CD4-positive, alpha-beta memory T cell (primary cell): ENCODE results near the gene EIF4E. TPM values are rescaled to one million over a fixed set of nuclear protein-coding genes. Genes with fewer than 3 reads are reported as not detected.
"Not testable (repeated sequence)": the region's sequence is repeated elsewhere in the genome, so short reads cannot be mapped to it uniquely, and the experiment has no call there.

Experiments used
- CTCF ChIA-PET: fragments of 350-600 bp; sonication (Branson Sonifier 250); formaldehyde crosslinking; loops from one replicate; lab custom pipeline; 2021; ENCODE audit warnings: inconsistent platforms; ENCODE audit not compliant: partially characterized antibody; lab: Charles Lee
- POLR2A ChIA-PET: fragments of 350-600 bp; sonication (Branson Sonifier 250); formaldehyde crosslinking; loops from one replicate; lab custom pipeline; 2021; ENCODE audit not compliant: partially characterized antibody; lab: Charles Lee
- DNase-seq, 5 donors: peaks; one replicate each; pipeline versions ENCODE4 v3.0.0 to v3.0.0-alpha.2; 2020 to 2022; ENCODE audit warnings: mixed read lengths in 1 of 5
- H3K27ac ChIP-seq: one replicate; pipeline ENCODE4 v1.7.0; 2013; ENCODE audit warnings: low read depth, low read length
- H3K27me3 ChIP-seq: 2 replicates; pipeline ENCODE4 v1.7.0; 2013; ENCODE audit warnings: mild to moderate bottlenecking, low read length, moderate library complexity; ENCODE audit not compliant: insufficient read depth
- H3K36me3 ChIP-seq: 2 replicates; pipeline ENCODE4 v1.7.0; 2013; ENCODE audit warnings: mild to moderate bottlenecking, low read length, moderate library complexity; ENCODE audit not compliant: insufficient read depth
- H3K4me1 ChIP-seq: 2 replicates; pipeline ENCODE4 v1.7.0; 2013; ENCODE audit warnings: mild to moderate bottlenecking, low read length, moderate library complexity; ENCODE audit not compliant: insufficient read depth
- H3K4me3 ChIP-seq, 2 donors: one replicate each; pipeline ENCODE4 v1.7.0; 2013; ENCODE audit warnings: low read length in 2 of 2, mild to moderate bottlenecking in 1 of 2
- H3K9me3 ChIP-seq, 2 donors: one replicate each; pipeline ENCODE4 v1.7.0; 2013; ENCODE audit warnings: low read length in 2 of 2, control low read depth in 1 of 2; ENCODE audit not compliant: control insufficient read depth in 1 of 2
- H3K27ac Mint-ChIP-seq, 7 donors: one replicate each; pipeline ENCODE4 v1.8.0; 2020 to 2021; ENCODE audit warnings: mixed read lengths in 7 of 7, mild to moderate bottlenecking in 6 of 7, inconsistent platforms in 3 of 7, moderate library complexity in 3 of 7
- H3K27me3 Mint-ChIP-seq, 2 donors: one replicate each; pipeline ENCODE4 v1.8.0; 2020 to 2021; ENCODE audit warnings: mixed read lengths in 2 of 2
- H3K36me3 Mint-ChIP-seq, 2 donors: one replicate each; pipeline ENCODE4 v1.8.0; 2020 to 2021; ENCODE audit warnings: mixed read lengths in 2 of 2, inconsistent platforms in 1 of 2, mild to moderate bottlenecking in 1 of 2
- H3K4me1 Mint-ChIP-seq, 4 donors: one replicate each; pipeline ENCODE4 v1.8.0; 2020 to 2021; ENCODE audit warnings: mixed read lengths in 4 of 4, mild to moderate bottlenecking in 1 of 4
- H3K4me3 Mint-ChIP-seq, 8 donors: one replicate each; pipeline ENCODE4 v1.8.0; 2020 to 2021; ENCODE audit warnings: mixed read lengths in 8 of 8, mild to moderate bottlenecking in 7 of 8, moderate library complexity in 6 of 8, inconsistent platforms in 3 of 8
- H3K9me3 Mint-ChIP-seq, 8 donors: one replicate each; pipeline ENCODE4 v1.8.0; 2020 to 2021; ENCODE audit warnings: mixed read lengths in 8 of 8, mild to moderate bottlenecking in 5 of 8, inconsistent platforms in 3 of 8, moderate library complexity in 1 of 8
- intact Hi-C: fragments of 100-400 bp; cut with micrococcal nuclease; formaldehyde crosslinking; loops from one replicate; pipeline ENCODE4 v1.15.1; 2023
- polyA plus RNA-seq, 2 donors: library from polyadenylated mRNA; unstranded; fragments of 300-500 nt; fragmentation: Illumina TruSeq; gene quantifications; one replicate each; pipeline ENCODE4 v1.2.3, GENCODE V29; 2021
- total RNA-seq, 2 experiments: library from RNA; stranded (reverse); gene quantifications; one replicate each; pipeline ENCODE4 v1.2.3, GENCODE V29; 2021

The EIF4E gene
- total and polyA plus RNA-seq, 4 experiments from 2014 or later = 58.2 to 93.3 (median 66.7) TPM

DNA sequence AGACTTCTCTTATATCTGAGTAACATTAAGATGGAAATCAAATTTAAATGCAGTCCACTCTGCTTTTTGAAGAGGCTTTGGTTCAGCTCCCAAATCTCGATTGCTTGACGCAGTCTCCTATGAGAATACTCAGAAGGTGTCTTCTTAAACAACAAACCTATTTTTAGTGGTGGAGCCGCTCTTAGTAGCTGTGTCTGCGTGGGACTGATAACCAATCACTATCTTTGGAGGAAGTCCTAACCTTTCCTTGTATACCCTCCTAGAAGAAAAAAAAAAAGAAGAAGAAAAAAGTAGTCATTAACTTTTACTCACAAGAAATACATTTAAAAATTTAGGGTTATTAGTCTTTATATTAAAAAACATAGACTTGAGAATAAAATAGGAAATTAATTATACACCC, 48.0 kb downstream of the EIF4E start:
- DNase-seq, H3K4me3 ChIP-seq, H3K4me1 Mint-ChIP-seq, H3K9me3 Mint-ChIP-seq, H3K27ac Mint-ChIP-seq, H3K27me3 ChIP-seq, H3K4me1 ChIP-seq, H3K27ac ChIP-seq, H3K4me3 Mint-ChIP-seq, POLR2A ChIA-PET, intact Hi-C loops, H3K9me3 ChIP-seq, H3K27me3 Mint-ChIP-seq, CTCF ChIA-PET: not testable (repeated sequence)
- peaks cover 11% of the 10 kb centered on the region for H3K36me3 ChIP-seq
- peaks cover 23 to 37% of the 10 kb centered on the region in 2 donors for H3K36me3 Mint-ChIP-seq

DNA sequence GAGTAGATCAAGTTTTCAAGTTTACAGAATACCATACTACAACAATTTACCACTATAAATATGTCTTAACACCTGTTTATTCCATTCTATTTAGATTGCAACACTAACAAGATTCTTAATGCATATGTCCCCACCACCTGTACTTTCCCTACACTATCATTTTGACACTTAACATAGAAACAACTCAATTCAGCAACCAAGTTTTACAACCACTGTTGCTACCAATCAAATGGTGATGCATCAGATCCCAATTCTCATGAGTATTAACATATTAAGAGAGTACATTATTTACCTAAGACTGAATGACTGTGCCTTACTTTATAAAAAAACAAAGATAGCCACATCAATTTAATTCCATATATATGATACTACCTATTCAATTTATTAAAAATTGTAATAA, 49.4 kb downstream of the EIF4E start:
- Histone ChIP-seq H3K27ac (no peak overlapping the region), H3K4me1 (no peaks in the 10 kb centered on the region), H3K9me3 (no peaks in the 10 kb centered on the region), H3K27me3 (no peaks in the 10 kb centered on the region), H3K4me3 (no peak overlapping the region), H3K36me3 (peaks cover 5% of the 10 kb centered on the region)
- ChIA-PET CTCF (no interaction called here), POLR2A (no interaction called here)
- Mint-ChIP-seq H3K4me3 (no peak overlapping the region), H3K27ac (peak overlapping the region in 2 of 7 donors; percentile 4 to 29), H3K27me3 (no peaks in the 10 kb centered on the region), H3K36me3 (peaks cover 16 to 30% of the 10 kb centered on the region in 2 donors), H3K4me1 (no peaks in the 10 kb centered on the region), H3K9me3 (no peaks in the 10 kb centered on the region)
- intact Hi-C loops = no loop called here
- DNase-seq = no peak

DNA sequence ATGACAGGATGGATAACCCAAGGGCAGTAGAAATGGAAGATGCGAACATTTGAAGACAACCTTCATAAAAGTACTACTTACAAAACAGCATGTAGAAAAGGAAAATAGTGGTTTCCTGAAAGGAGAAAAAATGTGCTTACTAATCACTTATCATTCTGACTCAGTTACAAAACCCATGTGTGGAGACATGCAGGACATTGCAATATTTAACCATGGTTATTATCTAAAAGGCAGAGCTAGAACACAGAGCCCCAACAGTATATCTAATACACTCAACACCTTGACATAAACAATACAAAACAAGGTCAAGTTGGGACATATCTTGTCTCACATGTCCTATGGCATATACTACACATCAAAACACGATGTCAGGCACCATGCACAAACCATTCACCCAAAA, 55.9 kb downstream of the EIF4E start:
- no peaks in the 10 kb centered on the region for H3K9me3 Mint-ChIP-seq
- H3K27ac Mint-ChIP-seq = peak overlapping the region in 1 of 7 donors; percentile 29

DNA sequence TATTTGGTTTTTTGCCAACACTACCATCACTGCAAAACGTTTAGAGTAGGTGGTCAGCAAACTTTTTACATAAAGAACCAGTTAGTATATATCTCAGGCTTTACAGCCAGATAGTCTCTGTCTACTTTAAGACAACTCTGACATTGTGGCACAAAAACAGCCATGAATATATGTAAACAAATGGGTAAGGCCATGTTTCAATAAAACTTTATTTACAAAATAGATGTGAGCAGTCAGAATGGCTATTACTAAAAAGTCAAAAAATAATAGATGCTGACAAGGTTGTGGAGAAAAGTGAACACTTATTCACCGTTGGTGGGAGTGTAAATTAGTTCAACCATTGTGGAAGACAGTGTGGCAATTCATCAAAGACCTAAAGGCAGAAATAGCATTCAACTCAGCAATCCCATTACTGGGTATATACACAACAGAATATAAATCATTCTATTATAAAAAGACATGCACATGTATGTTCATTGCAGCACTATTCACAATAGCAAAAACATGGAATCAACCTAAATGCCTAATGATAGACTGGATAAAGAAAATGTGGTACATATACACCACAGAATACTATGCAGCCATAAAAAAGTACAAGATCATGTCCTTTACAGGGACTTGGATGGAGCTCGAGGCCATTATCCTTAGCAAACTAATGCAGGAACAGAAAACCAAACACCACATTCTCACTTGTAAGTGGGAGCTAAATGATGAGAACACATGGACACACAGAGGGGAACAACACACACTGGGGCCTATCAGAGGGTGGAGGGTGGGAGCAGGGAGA, 56.6 kb downstream of the EIF4E start:
- H3K36me3 Mint-ChIP-seq, H3K27me3 ChIP-seq, intact Hi-C loops, H3K27me3 Mint-ChIP-seq, H3K36me3 ChIP-seq, H3K9me3 ChIP-seq, H3K27ac ChIP-seq, H3K9me3 Mint-ChIP-seq, CTCF ChIA-PET, DNase-seq, H3K4me1 Mint-ChIP-seq, POLR2A ChIA-PET, H3K4me3 ChIP-seq, H3K4me1 ChIP-seq: not testable (repeated sequence)
- H3K4me3 Mint-ChIP-seq = peak overlapping the region in 2 of 8 donors; percentile 4 to 28
- H3K27ac Mint-ChIP-seq = peak overlapping the region in 1 of 7 donors; percentile 17

More for the DNA sequence above, 55.9 kb downstream of the EIF4E start:
- Histone ChIP-seq H3K4me3 (no peak overlapping the region), H3K9me3 (no peaks in the 10 kb centered on the region), H3K27ac (no peak overlapping the region), H3K36me3 (no peaks in the 10 kb centered on the region), H3K27me3 (no peaks in the 10 kb centered on the region), H3K4me1 (no peaks in the 10 kb centered on the region)
- ChIA-PET POLR2A (no interaction called here), CTCF (no interaction called here)
- Mint-ChIP-seq H3K4me3 (no peak overlapping the region), H3K36me3 (peaks cover 4 to 9% of the 10 kb centered on the region in 2 donors), H3K27me3 (no peaks in the 10 kb centered on the region), H3K4me1 (peaks cover 0 to 9% (median 8%) of the 10 kb centered on the region in 4 donors)
- intact Hi-C loops = no loop called here
- no peak for DNase-seq

DNA sequence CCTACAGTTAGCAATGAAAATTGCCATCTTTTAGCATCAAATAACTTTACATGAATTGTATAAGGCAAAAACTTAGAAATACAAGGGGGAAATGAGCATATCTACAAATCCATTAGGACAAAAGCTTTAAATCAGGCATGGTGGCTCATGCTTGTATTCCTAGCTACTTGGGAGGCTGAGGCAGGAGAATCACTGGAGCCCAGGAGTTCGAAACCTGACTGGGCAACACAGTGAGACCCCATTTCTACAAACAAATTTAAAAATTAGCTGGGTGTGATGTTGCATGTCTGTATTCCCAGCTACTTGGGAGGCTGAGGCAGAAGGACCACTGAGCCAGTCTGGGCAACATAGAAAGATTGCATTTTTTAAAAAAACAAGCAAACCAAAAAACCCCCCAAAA, 61.3 kb downstream of the EIF4E start:
- H3K27ac Mint-ChIP-seq = no peak overlapping the region
- Histone ChIP-seq H3K27me3 (no peaks in the 10 kb centered on the region), H3K36me3 (no peaks in the 10 kb centered on the region), H3K9me3 (no peaks in the 10 kb centered on the region), H3K4me3 (no peak overlapping the region), H3K4me1 (no peaks in the 10 kb centered on the region), H3K27ac (no peak overlapping the region)
- CTCF ChIA-PET = interaction anchor here (0.6 kb wide), 1 partner anchor 936 kb away, joined by 3 read pairs; no protein-coding TSS in a partner anchor
- H3K4me3 Mint-ChIP-seq = no peak overlapping the region
- POLR2A ChIA-PET = no interaction called here
- H3K4me1 Mint-ChIP-seq = peaks cover 0 to 4% (median 3%) of the 10 kb centered on the region in 4 donors
- no peak for DNase-seq
- intact Hi-C loops = no loop called here
- peaks cover 0 to 2% of the 10 kb centered on the region in 2 donors for H3K27me3 Mint-ChIP-seq
- no peaks in the 10 kb centered on the region for H3K9me3 Mint-ChIP-seq
- H3K36me3 Mint-ChIP-seq = no peaks in the 10 kb centered on the region

DNA sequence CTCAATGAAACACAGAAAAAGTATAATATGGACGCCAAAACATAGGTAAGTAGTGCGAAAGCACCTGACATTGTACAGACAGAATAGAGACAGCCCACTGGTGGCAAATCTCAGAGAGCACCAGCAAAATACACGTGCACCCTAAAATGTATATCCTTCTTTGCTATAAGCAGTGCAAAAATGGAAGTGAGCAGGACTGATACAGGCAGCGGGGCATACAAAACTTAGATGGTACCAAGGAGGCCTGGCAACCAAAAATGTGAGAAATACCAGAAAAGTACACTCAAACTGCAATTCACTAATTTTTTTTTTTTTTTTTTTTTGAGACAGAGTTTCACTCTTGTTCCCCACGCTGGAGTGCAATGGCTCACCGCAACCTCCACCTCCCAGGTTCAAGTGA, 63.9 kb downstream of the EIF4E start:
- no peaks in the 10 kb centered on the region for H3K9me3 Mint-ChIP-seq
- H3K27ac Mint-ChIP-seq = no peak overlapping the region
- H3K36me3 ChIP-seq = no peaks in the 10 kb centered on the region
- H3K4me1 ChIP-seq = no peaks in the 10 kb centered on the region
- POLR2A ChIA-PET = no interaction called here
- no peaks in the 10 kb centered on the region for H3K36me3 Mint-ChIP-seq
- H3K27me3 ChIP-seq = no peaks in the 10 kb centered on the region
- intact Hi-C loops = no loop called here
- H3K27ac ChIP-seq = no peak overlapping the region
- no peak overlapping the region for H3K4me3 ChIP-seq
- CTCF ChIA-PET = no interaction called here
- H3K27me3 Mint-ChIP-seq = peaks cover 2% of the 10 kb centered on the region in 2 donors
- H3K4me3 Mint-ChIP-seq = no peak overlapping the region
- peaks cover 0 to 2% (median 0%) of the 10 kb centered on the region in 4 donors for H3K4me1 Mint-ChIP-seq
- no peaks in the 10 kb centered on the region for H3K9me3 ChIP-seq
- no peak for DNase-seq

DNA sequence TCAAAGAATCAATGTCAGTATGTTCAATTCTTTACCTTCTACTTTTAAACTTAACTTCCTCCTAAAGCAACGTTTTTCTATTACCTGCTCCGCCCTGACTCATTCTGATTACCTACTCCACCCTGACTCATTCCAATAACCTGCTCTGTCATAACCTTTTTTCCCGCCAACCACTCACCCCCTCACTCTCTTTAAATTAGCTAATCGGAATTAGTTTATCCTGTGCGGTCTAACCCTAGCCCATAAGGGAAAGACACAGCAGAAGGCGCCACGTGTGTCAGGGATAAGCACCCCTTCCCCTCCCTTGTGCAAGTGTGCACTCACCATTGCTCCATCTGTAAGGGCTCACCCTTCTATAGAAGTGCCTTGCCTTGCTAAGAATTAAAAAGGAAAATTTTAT, 64.4 kb downstream of the EIF4E start:
- Histone ChIP-seq H3K9me3 (no peaks in the 10 kb centered on the region), H3K4me3 (no peak overlapping the region), H3K27ac (no peak overlapping the region), H3K36me3 (no peaks in the 10 kb centered on the region), H3K4me1 (no peaks in the 10 kb centered on the region), H3K27me3 (no peaks in the 10 kb centered on the region)
- Mint-ChIP-seq H3K4me1 (peaks cover 0 to 2% (median 0%) of the 10 kb centered on the region in 4 donors), H3K27me3 (peaks cover 2% of the 10 kb centered on the region in 2 donors), H3K27ac (no peak overlapping the region), H3K9me3 (no peaks in the 10 kb centered on the region), H3K4me3 (no peak overlapping the region), H3K36me3 (no peaks in the 10 kb centered on the region)
- CTCF ChIA-PET = no interaction called here
- no peak for DNase-seq
- intact Hi-C loops = no loop called here
- POLR2A ChIA-PET = no interaction called here
